GM12878 (cell line): ENCODE measurements around the gene LSM14A. TPM values are rescaled to one million over a fixed set of nuclear protein-coding genes. Genes with fewer than 3 reads are reported as not detected.

Experiments used
- ATAC-seq: fragments of 200-7000 bp; cut with Tn5 transposase; 3 replicates; pipeline ENCODE4 v1.9.1; 2020; ENCODE audit warnings: mild to moderate bottlenecking, moderate library complexity
- BruUV-seq: library from RNA; stranded (reverse); fragments of 400-500 nt; replicated peaks from 2 replicates; lab custom pipeline; 2021; lab: Mats Ljungman, UMichigan
- CTCF ChIA-PET: fragments of 300-600 bp; sonication (Branson Sonifier 250); formaldehyde crosslinking; extraction: SDS; loops from one replicate; lab custom pipeline; 2021; ENCODE audit warnings: inconsistent platforms; lab: Yijun Ruan, JAX
- POLR2A ChIA-PET: fragments of 350-600 bp; formaldehyde crosslinking; extraction: SDS; loops from one replicate; lab custom pipeline; 2021; ENCODE audit warnings: inconsistent platforms; lab: Charles Lee
- RAD21 ChIA-PET: fragments of 300-600 bp; sonication (Branson Sonifier 250); formaldehyde crosslinking; loops from one replicate; lab custom pipeline; 2023; ENCODE audit warnings: antibody characterized with exemption; ENCODE audit not compliant: unreplicated experiment; lab: Charles Lee
- SMC1A ChIA-PET: fragments of 300-600 bp; sonication (Branson Sonifier 250); formaldehyde crosslinking; loops from one replicate; lab custom pipeline; 2023; ENCODE audit not compliant: unreplicated experiment, uncharacterized antibody; lab: Charles Lee
- DNase-seq: peaks from one replicate; pipeline ENCODE4 v3.0.0-alpha.2; 2011; ENCODE audit warnings: low read depth, low spot score
- FAIRE-seq: peaks from 3 replicates; lab custom pipeline; 2011; peaks lifted over from hg19 to GRCh38; lab: Jason Lieb, UNC
- H2AFZ ChIP-seq: 2 replicates; pipeline ENCODE4 v1.6.0; 2011; ENCODE audit warnings: low read depth, low read length, control low read depth; ENCODE audit not compliant: control insufficient read depth
- H3K27ac ChIP-seq: 2 replicates; pipeline ENCODE4 v1.5.1; 2011; ENCODE audit warnings: control low read depth; ENCODE audit not compliant: control insufficient read depth, insufficient read depth
- H3K27me3 ChIP-seq, 2 experiments: replicated peaks in 1 of 2; 2 replicates each; pipeline versions ENCODE4 v1.6.0 to v1.6.1; 2011; ENCODE audit warnings: low read length in 1 of 2; ENCODE audit not compliant: control insufficient read depth in 2 of 2, insufficient read depth in 2 of 2
- H3K36me3 ChIP-seq, 2 experiments: 2 replicates each; pipeline ENCODE4 v1.5.1; 2011; ENCODE audit warnings: low read length in 1 of 2; ENCODE audit not compliant: control insufficient read depth in 2 of 2, insufficient read depth in 2 of 2
- H3K4me1 ChIP-seq: 2 replicates; pipeline ENCODE4 v1.6.1; 2011; ENCODE audit warnings: mild to moderate bottlenecking, low read length, moderate library complexity, mixed read lengths; ENCODE audit not compliant: control insufficient read depth, insufficient read depth
- H3K4me2 ChIP-seq: 2 replicates; pipeline ENCODE4 v1.6.0; 2011; ENCODE audit warnings: control low read depth; ENCODE audit not compliant: control insufficient read depth, insufficient read depth
- H3K4me3 ChIP-seq: fragments of 200-600 bp; sonication (generic); 2 replicates; pipeline ENCODE4 v1.5.1; 2016
- H3K79me2 ChIP-seq: 2 replicates; pipeline ENCODE4 v1.6.0; 2011; ENCODE audit warnings: low read length; ENCODE audit not compliant: control insufficient read depth, insufficient read depth
- H3K9ac ChIP-seq: 2 replicates; pipeline ENCODE4 v1.8.0; 2011; ENCODE audit warnings: low read length, control low read depth, mixed read lengths; ENCODE audit not compliant: control insufficient read depth, insufficient read depth
- H3K9me3 ChIP-seq: replicated peaks from 3 replicates; pipeline ENCODE4 v1.5.1; 2011; ENCODE audit warnings: mild to moderate bottlenecking, low read length; ENCODE audit not compliant: control insufficient read depth, insufficient read depth
- H4K20me1 ChIP-seq: 2 replicates; pipeline ENCODE4 v1.6.0; 2011; ENCODE audit not compliant: control insufficient read depth, insufficient read depth
- BHLHE40 ChIP-seq, 2 experiments: fragments of 450-650 bp in 1 of 2; IDR thresholded peaks; 2 replicates each; pipeline ENCODE4 v1.6.1; 2011 to 2017; ENCODE audit warnings: low read depth in 2 of 2, borderline replicate concordance in 1 of 2, improper control_type of control experiment in 1 of 2, low read length in 1 of 2, mild to moderate bottlenecking in 1 of 2
- E4F1 ChIP-seq: fragments of 450-650 bp; IDR thresholded peaks from 2 replicates; pipeline ENCODE4 v1.6.1; 2018; ENCODE audit warnings: borderline replicate concordance, mild to moderate bottlenecking; ENCODE audit not compliant: partially characterized antibody
- ESRRA ChIP-seq: IDR thresholded peaks from 2 replicates; pipeline ENCODE4 v1.6.1; 2012; ENCODE audit warnings: mild to moderate bottlenecking, low read length, improper control_type of control experiment
- ETV6 ChIP-seq, 2 experiments: fragments of 450-650 bp in 1 of 2; IDR thresholded peaks in 1 of 2; conservative IDR thresholded peaks in 1 of 2; 2 replicates each; pipeline ENCODE4 v1.6.1; 2014; ENCODE audit warnings: antibody characterized with exemption in 1 of 2, borderline replicate concordance in 1 of 2, low read depth in 1 of 2, mild to moderate bottlenecking in 1 of 2, moderate library complexity in 1 of 2
- FOXM1 ChIP-seq: IDR thresholded peaks from 2 replicates; pipeline ENCODE4 v1.6.1; 2012; ENCODE audit warnings: low read depth, mild to moderate bottlenecking, inconsistent platforms, low read length, moderate library complexity
- JUND ChIP-seq: IDR thresholded peaks from 2 replicates; pipeline ENCODE4 v1.6.1; 2012; ENCODE audit warnings: low read depth, mild to moderate bottlenecking, low read length, improper control_type of control experiment, moderate library complexity
- KAT2A ChIP-seq: conservative IDR thresholded peaks from 2 replicates; pipeline ENCODE4 v1.6.1; 2011; ENCODE audit warnings: low read depth, low read length; ENCODE audit not compliant: control insufficient read depth
- NFYA ChIP-seq: IDR thresholded peaks from 2 replicates; pipeline ENCODE4 v1.6.1; 2011; ENCODE audit warnings: low read depth, mild to moderate bottlenecking, low read length, improper control_type of control experiment, borderline replicate concordance
- PAX5 ChIP-seq: IDR thresholded peaks from 2 replicates; pipeline ENCODE4 v1.6.1; 2011; ENCODE audit warnings: low read depth, low read length, borderline replicate concordance
- PAX8 ChIP-seq: fragments of 450-650 bp; IDR thresholded peaks from 2 replicates; pipeline ENCODE4 v1.6.1; 2017; ENCODE audit warnings: mild to moderate bottlenecking, moderate library complexity
- PBX3 ChIP-seq: IDR thresholded peaks from 2 replicates; pipeline ENCODE4 v1.6.1; 2011; ENCODE audit warnings: mild to moderate bottlenecking, low read depth, low read length, moderate library complexity; ENCODE audit not compliant: insufficient replicate concordance
- POLR2AphosphoS5 ChIP-seq: IDR thresholded peaks from 2 replicates; pipeline ENCODE4 v1.6.1; 2011; ENCODE audit warnings: mild to moderate bottlenecking, low read length, inconsistent platforms
- RB1 ChIP-seq: fragments of 450-650 bp; formaldehyde crosslinking; IDR thresholded peaks from 2 replicates; pipeline ENCODE4 v1.6.1; 2017; ENCODE audit warnings: mild to moderate bottlenecking, borderline replicate concordance
- SIX5 ChIP-seq: IDR thresholded peaks from 2 replicates; pipeline ENCODE4 v1.6.1; 2011; ENCODE audit warnings: mild to moderate bottlenecking, low read depth, low read length, moderate library complexity; ENCODE audit not compliant: severe bottlenecking
- SMAD1 ChIP-seq: fragments of 450-650 bp; IDR thresholded peaks from 2 replicates; pipeline ENCODE4 v1.6.1; 2018; ENCODE audit warnings: mild to moderate bottlenecking, low read depth; ENCODE audit not compliant: partially characterized antibody
- SMC3 ChIP-seq: IDR thresholded peaks from 2 replicates; pipeline ENCODE4 v1.6.1; 2011; ENCODE audit warnings: low read length, improper control_type of control experiment, borderline replicate concordance
- SREBF1 ChIP-seq: IDR thresholded peaks from 2 replicates; pipeline ENCODE4 v1.6.1; 2012; ENCODE audit warnings: mild to moderate bottlenecking, low read length
- STAT3 ChIP-seq: IDR thresholded peaks from 2 replicates; pipeline ENCODE4 v1.6.1; 2011; ENCODE audit warnings: low read depth, low read length, improper control_type of control experiment
- YY1 ChIP-seq: IDR thresholded peaks from 2 replicates; pipeline ENCODE4 v1.6.1; 2011; ENCODE audit warnings: low read depth, mild to moderate bottlenecking, low read length
- ZNF217 ChIP-seq: fragments of 450-650 bp; IDR thresholded peaks from 2 replicates; pipeline ENCODE4 v1.6.1; 2017; ENCODE audit warnings: antibody characterized with exemption, mild to moderate bottlenecking
- WGBS: methylation state at CpG from one replicate; pipeline ENCODE4 v1.1.6; 2016; ENCODE audit warnings: low lambda C conversion rate; ENCODE audit not compliant: insufficient replicate concordance, insufficient coverage; ENCODE audit errors: missing lambda C conversion rate; 5-methylcytosine and 5-hydroxymethylcytosine counted together
- in situ Hi-C: fragments of 300-500 bp; cut with MboI; formaldehyde crosslinking; loops from 9 replicates; pipeline ENCODE4 v1.14.3; 2018; ENCODE audit warnings: mixed read lengths
- intact Hi-C: fragments of 100-400 bp; cut with micrococcal nuclease; formaldehyde crosslinking; loops from one replicate; pipeline ENCODE4 v1.14.2; 2022; ENCODE audit not compliant: unreplicated experiment
- polyA plus RNA-seq, 11 experiments: library from polyadenylated mRNA; depleted of rRNA in 4 of 11; unstranded in 6 of 11; stranded (reverse) in 5 of 11; fragments of >200 nt; fragmentation: Nextera tagmentation in 4 of 11; fragmentation: Illumina TruSeq in 1 of 11; extraction: Ambion mirVana in 4 of 11; extraction: Trizol in 1 of 11; gene quantifications; 1 replicate in 1 of 11; 2 replicates in 10 of 11; pipeline versions ENCODE4 v1.2.1 to v1.2.3, GENCODE V29; 2011 to 2016; ENCODE audit warnings: inconsistent platforms in 2 of 11, missing spikeins in 2 of 11, low read depth in 1 of 11
- total RNA-seq, 4 experiments: library from RNA; depleted of rRNA in 3 of 4; stranded (reverse); fragments of >200 nt in 3 of 4; fragmentation: Illumina TruSeq in 1 of 4; extraction: Trizol in 1 of 4; gene quantifications; 2 replicates each; pipeline versions ENCODE4 v1.2.1 to v1.2.3, GENCODE V29; 2013 to 2021

The LSM14A gene
- total and polyA plus RNA-seq, 10 of the 15 experiments (the other 5 are each of a cell fraction or from before 2014, with no cell fraction given), result 21.9 to 193 (median 89.4) TPM

- POLR2A ChIA-PET, result no interaction called here
Observed at GRCh38 chr19:34263745-34264237, 91.5 kb downstream of the LSM14A start.

More at GRCh38 chr19:34263745-34264237, 91.5 kb downstream of the LSM14A start:
- H3K79me2 ChIP-seq, result no peaks in the 10 kb centered on the region; the same call in 1 of the 2 replicates
- SMC1A ChIA-PET, result no interaction called here
- no peaks in the 10 kb centered on the region for H3K27me3 ChIP-seq
- H3K4me3 ChIP-seq, result no peak overlapping the region
- no peaks in the 10 kb centered on the region for H3K4me1 ChIP-seq
- RAD21 ChIA-PET, result no interaction called here
- TF ChIP-seq RB1, result no peak
- TF ChIP-seq ETV6 (conservative IDR thresholded peaks at IDR 0.05 in 1 of 2, IDR thresholded peaks at IDR 0.05 in 1 of 2; ENCODE audit: borderline replicate concordance in 1 of 2, low read depth in 1 of 2), result no peak
- no peak for TF ChIP-seq PAX5
- no peak for TF ChIP-seq SIX5
- no peak for TF ChIP-seq SMC3
- no peak for TF ChIP-seq PBX3
- TF ChIP-seq STAT3, result no peak
- TF ChIP-seq ZNF217, result no peak
- no peak for TF ChIP-seq BHLHE40 (IDR thresholded peaks at IDR 0.05; ENCODE audit: borderline replicate concordance in 1 of 2, low read depth in 2 of 2, low read length in 1 of 2)
- TF ChIP-seq E4F1, result no peak
- no peak for TF ChIP-seq JUND
- no peak for TF ChIP-seq PAX8
- TF ChIP-seq YY1, result no peak
- TF ChIP-seq SMAD1, result no peak
- no peak for TF ChIP-seq POLR2AphosphoS5
- no peak for TF ChIP-seq SREBF1
- no peak for TF ChIP-seq NFYA
- TF ChIP-seq KAT2A, result no peak
- no peak for TF ChIP-seq FOXM1
- TF ChIP-seq ESRRA, result no peak
- TF ChIP-seq, all 136 proteins: peak for 0
- no peak overlapping the region for H3K4me2 ChIP-seq
- H3K27ac ChIP-seq, result no peak overlapping the region
- BruUV-seq, result no TSS peak
- H2AFZ ChIP-seq, result no peak overlapping the region
- H3K9me3 ChIP-seq, result no peaks in the 10 kb centered on the region
- no peak overlapping the region for H3K9ac ChIP-seq
- in situ Hi-C loops (no loop called here), intact Hi-C loops (no loop called here)
- H3K36me3 ChIP-seq, result no peaks in the 10 kb centered on the region
- no peak for DNase-seq
- no peak for FAIRE-seq
- ATAC-seq, result no peak
- no peaks in the 10 kb centered on the region for H4K20me1 ChIP-seq
- CTCF ChIA-PET, result no interaction called here
- 87% methylated on average over 8 of the region's 8 CpGs for WGBS
